Bronchial smooth muscle cell (primary cell): Measurements from ENCODE around the gene OGFOD2. TPM values are rescaled to one million over a fixed set of nuclear protein-coding genes. Genes with fewer than 3 reads are reported as not detected.

Source experiments
- total RNA-seq: library from RNA; depleted of rRNA; stranded (reverse); fragments of >200 nt; gene quantifications from 2 replicates; pipeline ENCODE4 v1.2.1, GENCODE V29; 2014

The OGFOD2 gene
- total RNA-seq = 7.7 and 8.7 TPM in 2 replicates

DNA sequence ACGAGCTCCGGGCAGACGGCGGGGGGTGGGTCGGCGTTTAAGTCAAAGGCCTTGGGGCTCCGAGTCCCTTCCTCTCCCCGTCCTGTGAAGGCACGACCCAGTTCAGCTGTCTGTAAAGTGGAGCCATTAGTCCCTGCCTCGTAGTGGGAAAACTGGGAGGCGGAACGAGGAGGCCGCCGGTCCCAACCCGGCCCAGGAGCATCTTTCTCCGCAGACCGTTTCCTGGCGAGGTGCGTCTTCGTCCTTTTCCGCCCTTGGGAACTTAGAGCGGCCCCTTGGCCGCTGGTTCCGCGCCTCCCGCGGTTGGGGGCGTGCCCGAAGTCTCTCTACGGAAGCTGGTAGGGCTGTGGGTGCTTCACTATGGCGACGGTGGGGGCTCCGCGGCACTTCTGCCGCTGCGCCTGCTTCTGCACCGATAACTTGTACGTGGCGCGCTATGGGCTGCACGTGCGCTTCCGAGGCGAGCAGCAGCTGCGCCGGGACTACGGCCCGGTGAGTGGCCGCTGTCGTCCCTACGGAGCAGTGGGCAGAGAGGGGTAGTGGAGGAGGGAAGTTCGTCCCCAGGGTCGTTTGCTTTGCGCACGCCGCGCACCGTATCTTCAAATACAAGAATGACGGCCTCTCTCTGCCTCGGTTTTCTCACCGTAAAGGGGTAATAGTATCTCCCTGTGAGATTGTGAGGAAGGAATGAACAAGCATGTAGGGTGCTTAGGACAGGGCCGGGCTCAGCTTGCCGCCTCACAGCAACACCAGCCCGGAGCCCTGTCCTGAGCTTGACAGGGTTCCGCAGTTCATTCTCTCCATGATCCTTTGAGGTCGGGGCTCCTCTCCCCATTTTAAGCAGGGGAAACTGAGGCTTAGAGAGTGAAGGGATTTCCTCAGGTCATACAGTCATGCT, at the start of gene OGFOD2:
Gene OGFOD2, plus strand, starts transcription at position 353 of the 898 bp plus-strand sequence. Its CDS starts 8 bp downstream, at position 361.

DNA sequence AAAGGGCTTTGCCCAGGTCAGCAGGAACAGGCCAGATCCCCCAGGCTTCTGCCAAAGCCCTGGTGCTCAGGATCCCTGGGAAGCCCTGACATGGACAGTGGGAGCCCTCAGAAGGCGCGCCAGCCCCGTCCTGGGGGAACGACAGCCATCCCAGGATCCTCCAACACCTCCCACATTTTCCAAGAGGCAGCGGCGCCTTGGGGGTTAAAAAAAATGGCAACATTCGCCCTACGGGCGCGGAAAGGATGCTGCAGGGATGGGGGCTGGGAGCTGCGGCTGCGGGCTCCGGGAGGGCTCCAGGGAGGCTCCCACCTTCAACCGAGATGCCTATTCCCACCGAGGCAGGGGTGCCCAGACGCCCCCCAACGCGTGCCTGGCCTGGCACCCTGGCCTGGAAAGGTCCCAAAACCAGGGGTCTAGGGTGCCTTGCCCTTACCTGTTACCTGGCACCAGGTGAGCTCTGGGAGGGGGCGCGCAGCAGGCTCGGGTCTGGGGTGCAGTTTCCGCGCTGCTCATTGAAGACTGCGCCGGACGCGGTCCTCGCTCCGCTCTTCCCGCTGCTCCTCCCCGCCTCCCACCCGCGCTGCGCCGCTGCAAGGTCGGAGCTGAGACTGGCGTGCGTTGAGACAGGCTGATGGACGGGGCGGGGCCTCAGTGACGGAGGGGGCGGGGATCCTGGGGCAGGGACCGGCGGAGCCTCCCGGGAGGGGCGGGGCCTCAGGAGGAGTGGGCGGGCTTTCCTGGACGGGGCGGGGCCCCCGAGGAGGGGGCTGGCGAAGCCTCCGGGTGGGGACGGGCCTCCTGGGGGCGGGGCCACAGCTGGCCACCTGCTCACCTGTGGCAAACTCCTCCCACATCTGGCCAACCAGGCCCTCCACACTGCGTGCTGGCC, 8.9 kb upstream of the OGFOD2 start, which contains the start of gene ABCB9:
Gene ABCB9, minus strand, starts transcription at position 613 of the 892 bp plus-strand sequence. CDS start 6,228 bp downstream, outside the sequence.

GRCh38 chr12:122980183-122981035, 5.4 kb downstream of the OGFOD2 start, which contains the start of gene ARL6IP4:
Gene ARL6IP4, plus strand, starts transcription at chr12:122980681. Its CDS starts 459 bp downstream, at chr12:122981140.

Other genes with a start within 250 kb of the OGFOD2 start
- under 0.01 and 0.17 TPM in 2 replicates for gene HCAR1, start 244.4 kb upstream of the OGFOD2 start, total RNA-seq
- 20.2 and 36.1 TPM in 2 replicates for gene DENR, start 222.4 kb upstream of the OGFOD2 start, total RNA-seq
- 0.47 and 1.3 TPM in 2 replicates for gene CCDC62, start 200.7 kb upstream of the OGFOD2 start, total RNA-seq
- 16.2 and 23.8 TPM in 2 replicates for gene HIP1R, start 139.8 kb upstream of the OGFOD2 start, total RNA-seq
- gene VPS37B, start 79.1 kb upstream of the OGFOD2 start, total RNA-seq = 7.6 and 8.5 TPM in 2 replicates
- 11.3 and 12.9 TPM in 2 replicates for gene ABCB9, start 8.8 kb upstream of the OGFOD2 start, total RNA-seq
- gene ARL6IP4, start 5.4 kb downstream of the OGFOD2 start, total RNA-seq = 233 and 240 TPM in 2 replicates
- 7.3 and 10.2 TPM in 2 replicates for gene PITPNM2, start 175.8 kb downstream of the OGFOD2 start, total RNA-seq